WERI-Rb-1 (cell line): ENCODE results near the gene VRK3.
A peak's percentile ranks its signal among the peaks of the same experiment; 100 is the strongest.

Experiments used
- DNase-seq: peaks from one replicate; pipeline ENCODE4 v3.0.0-alpha.2; 2020
- H3K27ac ChIP-seq: fragments of 250-450 bp; sonication (Bioruptor Pico); 2 replicates; pipeline ENCODE4 v1.5.1; 2020; ENCODE audit warnings: mild to moderate bottlenecking, moderate library complexity
- H3K27me3 ChIP-seq: fragments of 250-450 bp; sonication (Bioruptor Pico); 2 replicates; pipeline ENCODE4 v1.5.1; 2021; ENCODE audit warnings: mild to moderate bottlenecking, low read depth, moderate library complexity; ENCODE audit not compliant: insufficient read depth, severe bottlenecking
- H3K36me3 ChIP-seq: fragments of 250-450 bp; sonication (Bioruptor Pico); 2 replicates; pipeline ENCODE4 v1.5.1; 2020; ENCODE audit warnings: mild to moderate bottlenecking, moderate library complexity
- H3K4me3 ChIP-seq: 2 replicates; pipeline ENCODE4 v1.5.1; 2011; ENCODE audit warnings: low read depth, mild to moderate bottlenecking, control low read depth, low read length
- H3K9me3 ChIP-seq: fragments of 250-450 bp; sonication (Bioruptor Pico); 2 replicates; pipeline ENCODE4 v1.5.1; 2021; ENCODE audit warnings: mild to moderate bottlenecking, moderate library complexity; ENCODE audit not compliant: severe bottlenecking
- TF ChIP-seq, protein P1 (sequence below): IDR thresholded peaks from 2 replicates; pipeline ENCODE4 v1.5.1; 2011; ENCODE audit warnings: low read depth, mild to moderate bottlenecking, control low read depth, inconsistent platforms, low read length

The VRK3 gene

DNA sequence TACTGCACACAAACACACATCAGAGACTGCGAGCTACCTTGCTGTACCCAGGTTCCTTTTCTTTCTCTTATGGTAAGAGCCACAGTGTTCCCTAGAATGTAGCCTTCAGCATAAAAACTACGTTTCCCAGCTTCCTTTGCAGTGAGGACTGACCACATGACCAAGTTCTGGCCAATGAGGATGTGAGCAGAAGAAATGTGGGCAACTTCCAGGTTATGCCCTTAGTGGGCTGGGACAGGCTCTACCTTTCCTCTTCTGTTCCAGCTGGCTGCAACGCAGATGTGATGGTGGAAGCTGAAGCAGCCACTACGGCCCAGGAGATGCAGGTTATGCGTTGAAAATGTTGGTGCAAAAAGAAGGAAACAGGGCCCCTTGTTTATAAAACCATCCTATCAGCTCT is 27.5 kb downstream of the VRK3 start:
- Histone ChIP-seq H3K9me3 (no peaks in the 10 kb centered on the region), H3K36me3 (peaks cover 35% of the 10 kb centered on the region), H3K27ac (no peak overlapping the region), H3K27me3 (no peaks in the 10 kb centered on the region), H3K4me3 (no peak overlapping the region)
- peak; percentile 46 for DNase-seq
- TF ChIP-seq, protein P1, sequence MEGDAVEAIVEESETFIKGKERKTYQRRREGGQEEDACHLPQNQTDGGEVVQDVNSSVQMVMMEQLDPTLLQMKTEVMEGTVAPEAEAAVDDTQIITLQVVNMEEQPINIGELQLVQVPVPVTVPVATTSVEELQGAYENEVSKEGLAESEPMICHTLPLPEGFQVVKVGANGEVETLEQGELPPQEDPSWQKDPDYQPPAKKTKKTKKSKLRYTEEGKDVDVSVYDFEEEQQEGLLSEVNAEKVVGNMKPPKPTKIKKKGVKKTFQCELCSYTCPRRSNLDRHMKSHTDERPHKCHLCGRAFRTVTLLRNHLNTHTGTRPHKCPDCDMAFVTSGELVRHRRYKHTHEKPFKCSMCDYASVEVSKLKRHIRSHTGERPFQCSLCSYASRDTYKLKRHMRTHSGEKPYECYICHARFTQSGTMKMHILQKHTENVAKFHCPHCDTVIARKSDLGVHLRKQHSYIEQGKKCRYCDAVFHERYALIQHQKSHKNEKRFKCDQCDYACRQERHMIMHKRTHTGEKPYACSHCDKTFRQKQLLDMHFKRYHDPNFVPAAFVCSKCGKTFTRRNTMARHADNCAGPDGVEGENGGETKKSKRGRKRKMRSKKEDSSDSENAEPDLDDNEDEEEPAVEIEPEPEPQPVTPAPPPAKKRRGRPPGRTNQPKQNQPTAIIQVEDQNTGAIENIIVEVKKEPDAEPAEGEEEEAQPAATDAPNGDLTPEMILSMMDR: no peak

DNA sequence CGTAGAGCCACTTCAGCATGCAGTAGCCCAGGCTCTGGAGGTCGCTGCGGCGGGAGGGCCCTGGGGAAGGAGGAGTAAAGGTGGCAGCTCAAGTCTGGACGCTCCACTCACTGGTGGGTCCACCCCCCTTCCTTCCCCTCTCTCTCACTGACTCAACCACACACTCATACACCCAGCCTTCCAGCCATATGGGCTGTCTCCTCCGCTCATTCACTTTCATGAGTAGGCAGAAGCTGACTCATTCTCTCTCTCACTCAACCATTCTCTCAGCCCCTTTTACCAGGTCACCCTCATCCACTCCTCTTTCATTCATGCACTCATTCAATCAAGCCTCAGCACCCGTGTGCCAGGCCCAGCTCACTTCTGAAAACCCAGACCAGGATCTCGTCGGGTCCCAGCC is 36.7 kb downstream of the VRK3 start:
- no peak for DNase-seq
- H3K4me3 ChIP-seq: no peak overlapping the region
- peaks cover 9% of the 10 kb centered on the region for H3K36me3 ChIP-seq
- TF ChIP-seq, protein P1: no peak
- no peaks in the 10 kb centered on the region for H3K9me3 ChIP-seq
- no peak overlapping the region for H3K27ac ChIP-seq
- H3K27me3 ChIP-seq: no peaks in the 10 kb centered on the region

DNA sequence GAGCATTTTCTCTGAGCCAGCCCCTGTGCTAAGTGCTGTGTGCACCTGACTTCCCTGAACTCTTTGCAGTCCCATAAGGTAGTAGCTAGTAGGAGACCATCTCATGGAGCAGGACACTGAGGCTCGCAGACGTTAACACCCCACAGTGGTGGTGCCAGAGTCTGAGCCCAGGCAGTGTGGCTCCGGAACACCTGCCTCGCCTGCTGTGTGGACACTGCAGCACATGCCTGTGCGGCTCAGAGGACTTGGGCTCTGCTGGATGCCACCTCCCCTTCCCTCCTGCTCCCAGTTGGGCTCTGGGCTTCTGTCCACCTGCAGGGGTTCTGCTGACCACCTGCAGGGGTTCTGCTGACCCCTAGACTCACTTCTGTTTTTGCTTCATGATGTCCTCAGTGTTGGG is 37.2 kb downstream of the VRK3 start:
- H3K27ac ChIP-seq: no peak overlapping the region
- no peaks in the 10 kb centered on the region for H3K27me3 ChIP-seq
- H3K36me3 ChIP-seq: peaks cover 9% of the 10 kb centered on the region
- H3K4me3 ChIP-seq: no peak overlapping the region
- DNase-seq: no peak
- H3K9me3 ChIP-seq: no peaks in the 10 kb centered on the region
- TF ChIP-seq, protein P1: no peak

DNA sequence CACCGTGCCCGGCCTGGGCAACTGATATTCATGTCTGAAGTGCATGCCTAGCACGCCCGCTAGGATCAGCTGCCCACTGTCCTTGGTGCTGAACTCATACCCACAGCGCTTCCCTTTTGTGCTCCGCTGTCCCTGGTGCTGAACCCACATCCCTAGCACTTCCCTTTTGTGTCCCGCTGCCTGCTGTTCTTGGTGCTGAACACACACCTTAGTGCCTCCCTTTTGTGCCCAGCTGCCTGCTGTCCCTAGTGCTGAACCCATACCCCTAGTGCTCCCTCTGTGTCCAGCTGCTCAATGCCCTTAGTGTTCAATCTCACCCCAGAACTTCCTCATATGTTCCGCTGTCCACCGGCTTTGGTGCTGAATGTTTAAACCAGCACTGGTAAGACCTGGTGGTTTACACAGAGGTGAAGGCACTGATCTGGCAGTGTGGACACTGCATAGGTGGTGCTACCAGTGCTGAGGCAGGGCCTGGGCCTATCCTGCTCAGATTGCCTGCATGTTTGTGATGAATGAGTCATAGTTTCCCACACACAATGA is 37.9 kb downstream of the VRK3 start:
- no peak overlapping the region for H3K27ac ChIP-seq
- no peak overlapping the region for H3K4me3 ChIP-seq
- no peaks in the 10 kb centered on the region for H3K27me3 ChIP-seq
- H3K36me3 ChIP-seq: peaks cover 5% of the 10 kb centered on the region
- H3K9me3 ChIP-seq: no peaks in the 10 kb centered on the region
- TF ChIP-seq, protein P1: no peak
- DNase-seq: no peak

DNA sequence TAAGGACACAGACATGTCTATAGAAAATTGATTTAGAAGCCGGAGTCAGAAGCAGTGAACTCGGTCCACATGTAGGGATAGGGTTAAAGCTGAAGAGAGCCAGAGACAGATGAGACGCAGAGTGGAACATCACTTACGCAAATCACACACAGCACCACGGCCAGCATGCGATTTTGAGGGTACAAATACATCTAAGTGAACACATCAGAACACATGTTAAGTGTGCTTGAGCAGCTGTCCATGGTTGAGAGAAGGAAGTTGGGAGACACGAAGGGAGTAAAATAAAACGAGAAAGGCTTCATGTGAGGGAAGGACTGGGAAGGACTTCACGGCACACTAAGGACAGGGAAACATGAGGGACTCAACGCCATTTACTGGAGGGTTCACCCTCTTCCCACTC is 38.8 kb downstream of the VRK3 start:
- Histone ChIP-seq H3K27ac (no peak overlapping the region), H3K27me3 (no peaks in the 10 kb centered on the region), H3K9me3 (no peaks in the 10 kb centered on the region), H3K36me3 (no peaks in the 10 kb centered on the region; the same call in 1 of the 2 replicates), H3K4me3 (no peak overlapping the region)
- DNase-seq: no peak
- TF ChIP-seq, protein P1: no peak

DNA sequence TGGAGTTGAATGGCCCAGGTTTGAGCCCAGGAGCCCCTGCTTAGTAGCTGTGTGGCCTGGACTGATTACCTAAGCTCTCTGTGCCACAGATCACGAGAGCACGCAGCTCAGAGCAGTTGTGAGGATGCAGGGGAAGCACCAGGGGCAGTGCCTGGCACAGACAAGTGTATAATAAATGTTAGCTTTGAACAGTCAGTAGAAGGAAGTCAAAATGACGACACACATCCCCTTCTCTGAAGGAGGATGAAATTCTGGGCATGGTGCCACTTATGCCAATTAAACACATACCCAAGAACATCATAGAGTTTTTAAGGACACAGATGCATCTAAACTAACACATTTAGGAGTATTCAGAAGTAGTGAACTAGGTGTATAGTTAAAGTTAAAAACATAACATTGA is 39.3 kb downstream of the VRK3 start:
- Histone ChIP-seq H3K27ac (no peak overlapping the region), H3K9me3 (no peaks in the 10 kb centered on the region), H3K4me3 (no peak overlapping the region), H3K36me3 (no peaks in the 10 kb centered on the region), H3K27me3 (no peaks in the 10 kb centered on the region)
- TF ChIP-seq, protein P1: no peak
- DNase-seq: no peak
